GM19372 (cell line): ENCODE data around the gene AKAIN1.

ENCODE experiments used
- ATAC-seq: cut with Tn5 transposase; IDR thresholded peaks from one replicate; pipeline ENCODE4 v1.9.1; 2021; ENCODE audit warnings: mild to moderate bottlenecking, low read depth, moderate library complexity; ENCODE audit not compliant: unreplicated experiment

The AKAIN1 gene, protein sequence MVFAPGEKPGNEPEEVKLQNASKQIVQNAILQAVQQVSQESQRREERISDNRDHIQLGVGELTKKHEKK

DNA sequence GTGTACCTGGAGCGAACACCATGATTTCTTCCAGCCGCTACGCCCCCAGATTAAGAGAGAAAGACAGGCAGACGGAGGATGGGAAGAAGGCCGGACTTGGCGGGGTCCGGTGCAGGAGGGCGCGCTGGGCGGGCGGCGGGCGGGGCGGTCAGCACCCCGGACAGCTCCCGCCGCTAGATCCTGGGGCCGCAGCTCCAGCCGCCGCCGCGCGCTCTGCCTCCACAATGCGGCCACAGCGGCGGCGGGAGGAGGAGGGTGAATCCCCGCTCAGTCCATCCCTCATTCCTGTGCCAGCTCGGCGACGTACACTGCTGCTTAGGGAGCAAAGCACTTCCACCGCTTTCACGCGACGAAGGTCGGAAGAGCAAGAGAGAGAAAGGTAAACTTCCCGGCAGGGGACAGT lies at the start of gene AKAIN1:
Gene AKAIN1, minus strand, starts transcription at position 226 of the 403 bp plus-strand sequence. Its CDS starts 204 bp downstream, at position 22.
- no peak for ATAC-seq

DNA sequence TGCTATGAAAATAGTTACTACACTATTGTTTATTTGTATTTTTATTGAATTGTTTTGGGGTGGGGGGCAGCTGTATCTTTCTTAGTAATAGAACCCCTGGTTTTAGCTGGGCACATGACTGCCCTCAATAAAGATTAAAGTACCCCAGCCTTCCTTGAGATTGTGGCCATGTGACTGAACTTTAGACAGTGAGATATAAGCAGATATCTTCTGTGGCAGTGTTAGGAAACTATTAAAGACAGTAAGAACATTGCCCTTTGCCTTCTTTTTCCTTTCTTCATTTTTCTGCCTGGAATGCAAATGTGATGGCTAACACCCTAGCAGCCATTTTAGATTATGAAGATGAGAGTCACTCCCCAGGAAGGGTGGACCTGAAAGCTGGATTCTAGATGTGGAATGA lies 47.9 kb upstream of the AKAIN1 start:
- ATAC-seq, result no peak

DNA sequence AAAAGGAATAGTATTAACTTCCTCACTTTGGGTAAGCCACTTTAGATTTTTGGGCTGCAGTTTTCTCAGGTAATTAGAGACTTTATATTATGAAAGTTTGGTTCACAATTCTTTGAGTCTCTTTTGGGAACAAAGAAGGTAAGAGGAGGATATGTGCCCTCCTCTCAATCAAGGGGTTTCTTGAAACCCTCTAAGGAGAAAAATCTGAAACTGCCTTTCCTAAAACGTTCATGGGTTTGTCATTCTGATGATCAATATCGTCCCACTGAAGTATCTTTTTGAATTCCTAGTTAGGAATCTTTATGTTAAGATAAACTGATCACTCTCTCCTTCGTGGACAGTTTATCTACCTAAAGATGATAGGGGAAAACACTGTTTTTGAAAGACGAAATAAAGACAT lies 42.4 kb upstream of the AKAIN1 start:
- ATAC-seq, result no peak

DNA sequence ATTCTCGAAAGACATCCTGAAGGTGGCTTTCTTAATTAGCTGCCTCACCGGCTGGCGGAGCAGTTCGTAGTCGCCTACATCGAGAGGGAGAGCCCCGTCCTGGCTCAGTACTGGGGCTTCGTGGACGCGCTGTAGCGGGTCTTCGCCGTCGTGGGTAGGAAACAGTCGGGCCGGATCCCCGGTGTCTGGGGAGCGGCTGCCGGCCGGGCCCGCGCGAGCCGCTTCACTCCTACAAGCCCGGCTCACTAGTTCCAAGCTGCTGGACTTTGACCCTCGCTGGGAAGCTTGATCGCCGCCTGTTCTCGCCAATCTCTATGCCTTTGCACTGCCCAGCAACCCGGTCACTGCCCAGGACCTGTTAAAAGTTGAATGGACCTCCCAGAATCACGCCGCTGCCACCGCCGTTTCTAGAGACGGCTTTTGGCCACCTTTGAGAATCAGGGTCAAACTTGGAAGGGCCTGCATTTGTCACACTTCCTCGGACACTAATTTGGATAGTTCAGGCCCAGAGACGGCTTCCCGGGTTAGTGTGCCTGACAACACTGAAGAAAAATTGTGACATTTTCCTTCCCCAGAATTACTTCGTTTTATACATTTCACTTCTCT lies 41.4 kb upstream of the AKAIN1 start:
- ATAC-seq, result peak; percentile 31

DNA sequence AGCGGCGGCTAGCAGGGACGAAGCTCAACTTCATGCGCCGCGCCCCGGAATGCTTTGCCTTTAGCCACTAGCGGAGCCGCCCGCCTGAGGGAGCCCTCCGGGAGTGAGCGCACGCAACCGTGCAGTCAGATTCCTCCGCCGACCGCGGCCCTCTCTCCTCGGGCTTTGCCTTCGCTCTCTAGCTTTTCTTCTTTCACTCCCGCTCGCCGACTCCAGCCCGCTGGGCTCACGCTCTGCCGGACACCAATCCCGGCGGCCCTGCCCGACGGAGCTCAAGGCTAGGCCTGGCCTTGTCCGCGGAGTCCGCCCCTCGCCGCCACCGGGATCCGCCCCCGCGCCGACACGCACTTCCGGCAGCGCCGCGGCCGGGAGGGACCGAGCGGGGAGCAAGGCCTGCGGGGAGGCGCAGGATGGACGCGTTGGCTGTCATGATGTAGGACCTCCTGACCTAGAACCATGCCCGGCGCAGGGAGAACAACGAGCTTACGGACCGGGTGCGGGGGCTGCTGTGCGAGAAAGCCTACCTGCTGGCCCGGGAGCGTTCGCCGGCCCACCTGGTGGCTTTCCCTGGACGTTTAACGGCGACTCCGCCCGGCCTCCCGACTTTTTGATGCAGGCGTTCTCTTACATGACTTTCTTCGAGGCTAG lies 40.8 kb upstream of the AKAIN1 start:
- ATAC-seq, result peak; percentile 87

DNA sequence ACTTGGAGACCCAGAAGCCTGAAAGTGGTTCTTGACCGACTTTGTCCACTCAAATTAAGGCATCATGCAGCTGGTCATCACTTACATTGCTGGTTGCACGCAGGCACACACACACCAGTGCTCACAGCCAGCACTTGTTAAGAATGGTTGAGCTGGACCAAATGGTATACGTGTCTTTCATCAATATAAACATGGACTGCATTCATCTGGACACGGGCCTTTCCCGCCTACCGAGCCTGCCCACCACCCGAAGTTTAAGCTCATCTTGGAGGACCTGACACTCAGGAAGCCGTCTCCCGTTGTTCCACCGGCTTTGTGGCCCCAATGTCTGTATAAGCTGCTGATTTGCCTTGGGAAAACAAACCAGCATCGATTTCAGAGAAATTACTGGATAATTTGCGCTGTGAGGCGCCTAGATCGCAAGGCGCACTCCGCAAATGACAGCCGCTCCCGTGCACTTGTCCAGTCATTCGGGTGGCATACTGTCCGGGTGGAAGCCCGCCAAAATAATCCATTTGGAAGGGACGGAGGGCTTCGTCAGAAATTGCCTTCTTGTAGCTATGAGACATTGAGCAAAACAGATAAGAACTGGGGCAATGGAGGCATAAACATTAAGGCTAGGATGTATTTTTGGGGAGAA lies 40.1 kb upstream of the AKAIN1 start:
- ATAC-seq, result peak; percentile 28

DNA sequence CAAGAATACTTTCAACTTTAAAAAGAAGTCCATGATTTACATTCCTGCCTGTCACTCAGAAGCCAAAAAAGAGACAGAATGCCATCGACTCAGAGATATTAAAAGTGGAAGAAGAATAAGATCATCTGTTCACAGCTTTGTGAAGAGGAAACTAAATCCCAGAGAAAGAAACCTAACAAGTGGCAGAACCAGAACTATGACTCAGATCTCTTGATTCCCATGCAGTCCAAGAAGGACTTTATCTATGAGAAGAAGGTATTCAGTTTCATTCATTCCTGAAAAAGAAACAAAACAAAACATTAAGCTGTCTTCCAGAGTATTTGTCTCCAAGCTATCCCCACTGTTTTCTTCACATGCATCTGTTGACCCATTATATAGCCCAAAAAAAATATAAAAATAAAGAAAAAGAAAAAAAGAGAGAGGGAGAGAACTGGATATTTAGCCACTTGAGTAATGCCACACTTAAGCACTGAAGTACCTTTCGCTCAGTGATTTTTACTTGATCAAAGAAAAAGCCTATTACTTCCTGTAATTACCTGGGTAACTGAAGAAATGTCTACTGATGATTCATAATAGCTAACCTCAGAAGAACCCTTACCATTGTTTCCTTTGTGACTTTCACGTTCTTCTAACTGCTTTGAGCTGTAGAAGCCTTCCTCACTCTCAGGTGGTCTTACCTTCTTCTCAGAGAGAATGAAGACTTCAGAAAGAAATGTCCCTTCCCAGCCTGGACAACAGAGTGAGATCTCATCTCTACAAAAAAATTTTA lies 17.7 kb upstream of the AKAIN1 start:
- ATAC-seq, result no peak

DNA sequence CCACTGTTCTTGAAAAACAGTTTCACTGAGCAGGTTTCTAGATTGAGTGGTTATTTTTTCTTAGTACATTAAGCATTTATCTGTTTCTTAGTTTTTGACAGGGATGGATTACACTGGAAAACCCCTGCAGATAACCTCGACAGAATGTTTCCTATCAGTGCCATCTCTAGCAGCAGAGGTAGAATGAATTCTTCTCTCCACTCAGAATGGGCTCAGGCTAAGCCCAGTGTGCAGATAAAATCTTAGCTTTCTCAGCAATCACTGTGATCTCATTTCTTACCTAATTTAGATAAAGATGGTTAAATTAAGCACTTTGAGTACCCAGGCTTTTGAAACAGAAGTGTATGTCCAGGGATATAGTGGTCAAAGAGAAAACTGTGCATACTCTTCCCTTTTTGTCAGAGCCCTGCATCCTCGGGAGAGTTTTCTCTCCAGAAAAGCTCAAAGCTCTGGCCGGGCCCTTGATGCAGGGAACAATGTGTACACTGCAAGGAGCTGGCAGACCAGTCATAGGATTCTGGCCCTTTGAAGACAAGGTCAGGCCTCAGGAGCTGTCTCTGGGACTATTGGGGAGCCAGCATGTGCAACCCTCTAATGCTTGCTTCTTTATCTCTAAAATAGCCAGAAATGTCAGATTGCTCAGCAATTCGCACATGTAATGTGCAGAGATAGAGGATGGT lies 10.6 kb upstream of the AKAIN1 start:
- ATAC-seq, result no peak

DNA sequence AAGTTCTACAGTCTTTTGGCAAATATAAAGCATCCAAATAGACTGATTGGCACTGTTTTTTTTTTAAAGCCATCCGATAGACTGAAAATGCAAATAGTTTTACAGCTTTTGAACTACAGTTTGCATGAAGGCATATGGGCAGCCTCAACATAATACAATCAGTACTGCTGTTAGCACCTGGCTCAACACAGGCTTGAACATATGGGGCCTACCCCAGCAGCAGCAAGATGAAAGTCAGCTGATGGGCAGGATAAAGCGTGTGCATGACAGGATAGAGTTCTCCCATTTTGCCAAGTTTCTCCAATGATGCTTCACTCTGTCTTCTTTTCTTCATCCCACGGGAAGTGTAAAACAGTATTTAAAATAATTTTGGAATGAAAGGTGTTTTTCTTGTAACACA lies 1.3 kb upstream of the AKAIN1 start:
- no peak for ATAC-seq

DNA sequence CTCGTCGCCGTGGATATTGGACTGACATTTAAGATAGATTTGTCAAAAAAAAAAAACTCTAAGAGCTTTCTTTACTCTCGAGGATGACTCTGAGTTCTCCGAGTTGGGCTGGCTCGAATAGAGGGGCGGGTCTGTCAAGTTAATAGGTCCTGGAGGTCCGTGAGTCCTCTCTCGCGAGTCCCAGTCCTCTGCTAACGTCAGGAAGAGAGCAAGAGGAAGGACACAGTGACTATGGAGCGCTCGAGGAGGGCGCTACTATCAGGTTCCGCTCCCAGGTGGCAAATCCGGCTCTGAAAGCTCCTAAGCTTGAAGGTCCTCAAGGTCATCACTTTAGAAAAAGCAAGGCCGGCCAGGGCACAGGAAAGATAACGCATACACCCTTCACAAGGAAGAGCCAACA lies 404 bp upstream of the AKAIN1 start:
- no peak for ATAC-seq

DNA sequence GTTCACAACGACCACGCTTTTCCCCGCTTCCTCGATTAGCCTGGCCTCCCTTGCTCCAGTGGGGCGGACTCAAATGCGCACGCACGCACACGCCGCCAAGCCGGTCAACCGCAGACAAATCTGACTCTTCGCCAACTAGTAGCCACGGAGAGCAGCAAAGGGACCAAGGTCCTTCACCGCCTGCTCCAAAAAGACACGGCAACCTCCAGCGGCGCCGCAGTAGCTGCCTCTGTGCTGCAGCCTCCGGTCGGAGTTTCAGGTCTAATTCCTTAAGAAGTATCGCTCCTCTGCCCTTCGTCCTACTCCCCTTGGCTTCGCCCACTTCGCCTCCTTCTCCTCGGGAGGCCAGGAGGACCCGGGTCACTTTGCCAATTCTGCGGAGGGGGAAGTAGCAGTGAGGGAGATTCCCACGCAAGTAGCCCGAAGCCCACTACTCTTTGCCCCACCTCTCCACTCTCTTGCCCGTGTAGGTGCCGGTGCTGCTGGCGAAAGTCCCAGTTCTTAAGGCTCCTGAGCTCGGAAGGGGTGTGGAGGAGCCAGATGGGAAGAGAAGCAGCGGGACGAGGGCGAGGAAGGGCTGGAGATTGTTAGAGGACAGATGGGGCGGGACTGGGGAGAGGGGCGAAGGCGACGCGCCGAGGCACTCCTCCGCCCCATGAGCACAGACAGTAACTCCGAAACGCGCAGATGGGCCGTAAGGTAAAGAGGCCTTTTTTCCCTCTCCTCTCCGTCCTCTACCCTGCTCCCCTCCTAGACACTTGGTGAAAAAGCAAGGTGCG lies 615 bp downstream of the AKAIN1 start:
- no peak for ATAC-seq

DNA sequence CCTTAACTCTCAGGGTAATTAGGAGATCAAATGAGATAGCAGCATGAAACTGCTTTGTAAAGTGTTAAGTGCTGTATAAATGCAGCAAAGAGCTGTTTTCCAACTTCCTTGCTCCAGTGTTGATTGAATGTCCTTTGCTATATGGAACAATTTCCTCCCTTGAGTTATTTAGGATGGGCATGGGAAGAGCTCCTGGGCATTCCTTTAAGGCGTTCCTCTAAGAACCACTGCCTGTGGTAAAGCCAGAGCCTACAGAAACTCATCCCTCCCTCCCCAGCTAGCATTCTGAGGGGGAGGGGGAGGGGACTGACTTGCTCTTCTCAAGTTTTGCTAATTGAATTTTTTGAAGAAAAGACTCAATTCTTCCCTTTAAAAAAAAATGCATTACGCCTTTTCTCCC lies 1.4 kb downstream of the AKAIN1 start:
- ATAC-seq, result no peak

DNA sequence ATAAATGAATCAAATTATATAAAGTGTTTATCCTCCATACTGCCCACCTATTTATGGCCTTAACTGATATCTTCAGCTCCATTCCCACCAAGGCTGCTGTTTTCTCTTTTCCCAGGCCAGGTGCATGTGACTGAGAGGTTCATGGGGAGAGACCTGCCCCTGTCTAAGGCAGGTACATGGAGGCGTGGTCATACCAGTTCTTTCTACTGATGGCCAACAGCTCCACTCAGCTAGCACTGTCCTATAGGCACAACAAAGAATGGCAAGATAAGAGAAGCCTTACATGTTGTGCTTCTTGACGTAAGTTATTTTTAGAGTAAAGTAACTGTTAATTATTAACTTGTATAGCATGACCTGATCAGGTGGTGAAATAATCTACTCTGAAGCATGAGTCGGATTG lies 16.8 kb downstream of the AKAIN1 start:
- ATAC-seq, result no peak

DNA sequence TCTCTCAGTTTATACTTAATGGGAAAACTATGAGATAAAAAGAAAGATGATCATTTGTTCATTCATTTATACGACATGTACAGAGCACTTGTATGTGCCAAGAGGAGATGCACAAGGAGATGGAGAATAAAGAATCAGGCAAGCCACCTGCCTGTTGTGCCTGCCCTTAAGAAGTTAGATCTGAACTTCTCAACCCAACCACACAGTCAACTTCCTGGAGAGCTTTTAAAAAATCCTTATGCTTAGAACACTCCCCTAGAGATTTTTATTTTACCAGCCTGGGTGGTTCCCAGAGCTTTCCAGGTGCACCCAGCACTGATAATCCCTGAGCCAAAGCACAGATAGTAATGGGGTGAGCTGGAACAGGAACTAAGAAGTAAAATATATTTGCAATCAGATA lies 18.5 kb downstream of the AKAIN1 start:
- no peak for ATAC-seq

DNA sequence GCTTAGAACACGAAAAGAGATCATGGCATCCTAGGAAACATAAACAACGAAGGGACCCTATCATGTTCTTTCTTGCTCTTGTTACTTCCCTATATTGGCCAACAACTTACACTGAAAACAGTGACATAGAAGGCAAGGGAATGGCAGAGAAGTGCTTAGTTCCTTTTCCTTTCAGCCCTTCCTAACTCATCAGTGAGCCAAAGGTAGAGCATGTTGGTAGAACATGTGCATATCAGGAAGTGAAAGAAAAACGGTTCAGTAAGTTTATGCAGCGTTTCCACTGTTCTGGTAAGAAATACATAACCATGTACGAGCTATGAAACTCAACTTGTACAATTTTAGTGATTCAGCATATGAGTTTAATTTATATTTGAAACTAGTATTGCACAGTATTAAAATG lies 21.7 kb downstream of the AKAIN1 start:
- ATAC-seq, result peak; percentile 89

DNA sequence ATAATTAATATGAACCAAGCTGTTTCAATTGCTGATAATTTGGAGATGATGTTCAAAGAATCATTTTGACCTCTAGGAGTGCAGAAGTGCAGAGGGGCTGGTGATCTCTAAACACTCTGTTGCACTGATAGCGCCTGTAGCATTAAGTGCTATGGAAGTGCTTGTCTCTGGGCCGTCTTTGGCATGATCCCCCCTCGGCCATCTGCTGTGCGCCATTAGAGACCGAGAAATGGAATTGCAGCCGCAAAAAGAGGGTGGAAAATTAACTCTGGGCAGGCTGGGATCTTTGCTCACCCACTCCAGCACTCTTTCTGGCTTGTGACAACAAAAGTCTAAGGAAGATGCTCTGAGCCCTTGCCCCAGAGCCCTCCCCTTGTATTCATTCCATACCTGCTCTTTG lies 23.4 kb downstream of the AKAIN1 start:
- ATAC-seq, result no peak

DNA sequence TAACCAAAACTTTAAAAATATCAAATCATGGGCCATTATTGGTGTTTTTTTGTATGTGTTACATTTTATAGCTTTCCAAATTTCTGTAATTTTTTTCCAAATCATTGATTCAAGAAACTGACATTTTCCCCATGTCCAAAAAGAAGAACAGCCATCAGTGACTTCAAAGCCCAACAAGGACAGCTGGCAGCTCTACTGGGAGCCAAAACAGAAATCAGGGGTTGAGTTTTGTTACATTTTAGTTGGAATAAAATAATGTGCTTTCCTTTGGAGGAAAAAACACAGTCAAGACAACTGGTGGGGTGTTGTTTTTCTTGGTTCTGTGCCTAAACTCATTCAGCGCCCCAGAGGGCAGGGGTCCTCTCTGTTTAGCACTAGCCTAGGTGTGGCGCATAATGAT lies 23.8 kb downstream of the AKAIN1 start:
- ATAC-seq, result no peak

DNA sequence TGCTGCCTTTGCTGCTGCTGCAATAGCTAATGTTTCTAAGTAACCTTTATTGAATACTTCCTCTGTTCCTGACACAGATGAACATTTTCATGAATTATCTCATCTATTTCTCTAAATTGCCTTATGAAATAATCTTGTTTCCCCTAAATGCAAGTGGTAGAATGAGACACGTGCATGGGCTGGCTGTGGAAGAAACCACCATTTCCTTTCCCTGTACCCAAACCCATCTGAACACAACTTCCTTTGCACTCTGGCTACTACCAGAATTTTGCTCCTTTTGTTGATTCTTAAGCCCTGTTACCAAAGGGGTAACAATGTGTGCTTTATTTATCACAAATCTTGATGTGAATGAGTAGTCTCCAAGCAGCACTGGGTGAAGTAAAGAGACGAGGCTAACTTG lies 29.2 kb downstream of the AKAIN1 start:
- no peak for ATAC-seq

DNA sequence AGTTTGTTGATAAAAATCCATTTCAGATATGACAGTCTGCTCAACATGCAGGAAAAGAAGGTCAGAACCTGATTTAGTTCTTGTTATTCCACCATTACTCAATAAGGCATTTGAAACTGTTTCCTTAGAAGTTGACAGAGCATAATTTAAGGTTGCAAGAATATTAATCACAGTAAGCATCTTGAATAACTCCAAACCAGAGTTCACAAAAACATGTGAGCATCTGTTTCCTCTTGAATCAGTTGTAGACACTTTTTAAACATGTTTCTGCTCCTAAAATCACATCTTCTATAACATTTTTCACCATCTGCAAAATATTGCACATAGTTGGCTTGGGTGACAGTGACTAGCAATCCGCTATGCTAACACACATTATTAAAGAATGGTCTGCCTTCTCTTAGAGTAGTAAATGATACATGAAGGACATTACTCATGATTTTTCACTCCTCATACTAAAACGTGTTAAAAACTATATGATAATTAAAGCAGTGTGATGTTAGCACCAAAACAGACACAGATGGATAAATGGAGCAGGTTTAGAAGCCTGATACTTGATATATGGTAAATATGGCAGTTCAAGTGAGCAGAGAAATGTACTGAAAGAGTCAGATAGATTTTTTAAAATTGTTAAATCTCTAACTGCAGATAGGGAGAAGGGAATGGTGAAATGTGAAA lies 30.3 kb downstream of the AKAIN1 start:
- ATAC-seq, result no peak
